ENCODE results near the gene SUGCT.
"Not testable (repeated sequence)": the region's sequence is repeated elsewhere in the genome, so short reads cannot be mapped to it uniquely, and the experiment has no call there.

SUGCT gene

GRCh38 chr7:40332516-40332915 lies 197.7 kb downstream of the SUGCT start:
- no peak for DNase-seq

DNA sequence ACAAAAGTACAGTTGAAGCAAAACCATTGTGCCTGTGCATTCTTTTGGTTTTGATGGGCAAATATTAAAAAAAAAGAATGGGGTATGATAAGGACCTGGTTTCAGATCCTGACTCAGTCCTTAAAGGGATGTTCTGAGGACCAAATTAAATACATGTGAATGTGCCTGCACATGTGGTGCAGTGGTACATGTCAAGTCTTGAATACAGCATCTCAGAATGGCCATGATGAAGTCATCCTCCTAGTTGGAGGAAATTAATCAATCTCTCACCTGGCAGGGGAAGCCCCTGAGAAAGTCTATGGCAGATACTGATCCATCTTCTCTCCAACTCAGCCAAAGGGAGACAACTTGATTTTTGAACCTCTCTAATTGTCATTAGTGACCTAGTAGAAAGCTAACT lies 207.0 kb downstream of the SUGCT start:
- DNase-seq, result no peak

- DNase-seq, result no peak
Measured at GRCh38 chr7:40346554-40346953, 211.7 kb downstream of the SUGCT start.

GRCh38 chr7:40348126-40348728 lies 213.4 kb downstream of the SUGCT start:
- DNase-seq, result no peak

DNA sequence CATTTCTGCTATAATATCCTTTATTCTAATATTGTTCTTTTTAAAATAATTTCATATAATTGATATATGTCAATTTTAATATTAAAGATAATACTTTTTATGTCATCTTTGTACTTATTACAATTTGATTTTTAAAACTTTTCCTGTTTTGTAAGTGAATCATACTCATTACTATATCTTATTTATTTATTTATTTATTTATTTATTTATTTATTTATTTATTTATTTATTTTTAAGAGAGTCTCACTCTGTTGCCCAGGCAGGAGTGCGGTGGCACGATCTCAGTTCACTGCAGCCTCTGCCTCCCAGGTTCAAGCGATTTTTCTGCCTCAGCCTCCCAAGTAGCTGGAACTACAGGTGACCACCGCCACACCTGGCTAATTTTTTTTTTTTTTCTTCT lies 215.3 kb downstream of the SUGCT start:
- no peak for DNase-seq

GRCh38 chr7:40354711-40355110 lies 219.9 kb downstream of the SUGCT start:
- no peak for DNase-seq

DNA sequence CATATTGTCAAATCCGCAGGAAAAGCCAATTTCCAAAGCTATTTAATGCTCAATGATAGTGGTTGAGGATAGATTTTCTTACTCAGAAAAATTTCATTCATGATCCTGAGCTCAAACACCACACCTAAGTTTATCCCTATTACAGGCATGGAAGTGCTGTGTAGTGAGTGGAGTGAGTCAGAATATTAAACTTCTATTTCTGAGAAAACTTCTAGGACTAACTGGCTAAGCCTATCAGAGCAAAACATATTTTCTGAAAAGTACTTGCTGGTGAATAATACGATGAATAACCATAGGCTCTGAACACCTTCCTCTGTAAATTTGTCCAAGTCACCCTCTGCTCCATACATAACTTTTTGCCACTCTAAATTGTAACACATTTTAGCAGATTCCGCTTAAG lies 221.5 kb downstream of the SUGCT start:
- no peak for DNase-seq

DNA sequence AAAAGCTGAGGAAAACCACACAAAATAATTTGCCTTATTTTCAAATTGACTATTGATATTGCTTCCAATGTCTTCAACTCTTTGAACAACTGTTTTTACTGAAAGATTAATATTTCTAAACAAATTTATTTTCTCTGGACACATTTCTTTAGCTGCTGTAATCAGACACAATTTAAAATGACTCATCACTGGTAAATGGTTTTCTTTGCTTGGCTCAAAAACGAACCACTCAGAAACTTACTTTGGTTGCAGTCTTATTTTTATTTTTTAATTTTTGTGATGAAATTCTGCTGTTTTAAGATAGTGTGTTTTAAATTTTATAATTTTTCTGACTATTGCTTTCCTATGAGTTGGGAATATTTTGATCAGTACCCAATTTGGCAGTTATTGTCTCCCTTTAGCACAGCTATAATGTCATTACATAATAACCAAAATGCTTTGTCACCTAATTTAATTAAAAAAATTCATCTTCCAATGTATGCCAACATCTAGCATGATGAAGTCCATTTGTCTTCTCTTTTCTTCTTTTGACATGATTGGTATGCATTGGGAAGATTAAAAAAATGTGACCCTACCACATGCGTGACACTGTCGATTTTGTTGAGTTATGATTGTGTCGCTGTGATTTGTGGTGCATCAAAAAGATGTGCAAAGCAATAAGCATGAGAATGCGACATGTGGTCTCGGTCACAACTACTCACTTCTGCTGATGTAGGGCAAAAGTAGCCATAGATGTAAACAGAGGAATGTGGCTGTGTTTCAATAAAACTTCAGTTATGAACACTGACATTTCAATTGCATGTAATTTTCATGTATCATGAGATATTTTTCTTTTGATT lies 222.3 kb downstream of the SUGCT start:
- DNase-seq, result no peak

DNA sequence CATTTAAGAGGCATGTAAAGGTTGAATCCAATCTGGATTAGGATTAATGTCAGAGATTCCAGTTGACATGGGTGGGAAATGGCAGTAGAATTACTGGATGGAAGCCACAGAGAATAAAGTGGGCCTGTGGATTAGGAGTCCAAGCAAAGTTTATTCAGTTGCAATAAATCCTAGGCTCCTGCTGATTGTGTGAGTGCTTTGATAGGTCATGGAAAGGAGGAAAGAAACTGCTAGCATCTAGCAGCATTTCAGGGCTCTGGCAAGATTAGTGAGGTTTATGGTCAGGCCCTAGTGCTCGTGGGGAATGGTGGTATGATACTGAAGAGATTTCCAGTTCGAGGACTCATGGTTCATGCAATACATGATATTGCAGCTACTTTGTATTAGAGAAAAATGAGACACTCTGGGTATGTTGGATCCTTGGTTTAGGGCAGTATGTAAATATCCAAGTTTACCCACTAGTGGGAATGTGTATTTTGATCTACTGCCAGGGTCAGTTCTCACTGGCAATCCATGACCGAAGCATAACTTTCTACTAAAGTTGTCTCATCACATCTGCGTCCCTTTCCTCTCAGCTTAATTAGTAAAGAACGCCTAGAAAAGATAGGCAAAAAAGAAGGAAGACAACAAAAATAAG lies 235.0 kb downstream of the SUGCT start:
- DNase-seq, result no peak

GRCh38 chr7:40371806-40372440 lies 237.1 kb downstream of the SUGCT start:
- DNase-seq, result no peak

GRCh38 chr7:40374575-40374974 lies 239.8 kb downstream of the SUGCT start:
- no peak for DNase-seq

DNA sequence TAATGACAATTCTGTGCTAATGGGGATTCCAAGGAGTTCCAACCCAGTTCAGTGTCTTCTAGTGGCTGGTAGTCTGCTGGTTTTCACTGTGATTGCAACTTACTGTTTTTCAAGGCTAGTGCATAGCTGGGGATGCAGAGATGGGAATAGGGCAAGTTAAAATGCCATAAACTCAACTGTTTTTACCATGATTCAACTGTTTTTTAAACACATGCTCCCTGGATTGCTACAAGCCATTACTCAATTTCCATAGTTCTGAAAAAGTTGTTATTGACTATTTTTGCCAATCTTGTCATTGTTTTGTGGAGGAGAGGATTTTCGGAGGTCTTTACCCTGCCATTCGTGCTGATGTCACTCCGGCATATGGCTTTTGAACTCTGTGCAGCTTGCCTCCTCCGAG lies 245.3 kb downstream of the SUGCT start:
- no peak for DNase-seq

GRCh38 chr7:40382145-40382544 lies 247.3 kb downstream of the SUGCT start:
- DNase-seq, result no peak

DNA sequence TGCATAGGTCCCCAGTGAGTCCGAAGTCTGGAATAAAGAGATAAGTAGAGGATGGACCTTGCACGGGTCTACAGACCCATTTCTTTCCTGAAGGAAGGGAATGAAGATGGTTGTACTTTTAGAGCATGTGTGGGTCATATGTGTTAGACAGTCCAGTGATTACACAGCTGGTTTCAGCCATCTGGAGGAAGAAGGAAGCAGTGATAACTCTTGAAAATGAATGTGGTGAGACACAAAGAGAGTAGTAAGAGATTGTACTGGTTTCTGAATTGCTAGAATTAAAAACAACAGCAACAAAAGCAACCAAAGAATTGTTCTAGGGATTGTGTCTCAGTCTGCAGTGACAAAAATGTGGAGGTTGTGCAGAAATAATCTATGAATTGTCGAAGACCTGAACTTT lies 258.9 kb downstream of the SUGCT start:
- no peak for DNase-seq

GRCh38 chr7:40394400-40394799 lies 259.6 kb downstream of the SUGCT start:
- DNase-seq, result no peak

- DNase-seq, result no peak
Measured at GRCh38 chr7:40400525-40400924, 265.7 kb downstream of the SUGCT start.

DNA sequence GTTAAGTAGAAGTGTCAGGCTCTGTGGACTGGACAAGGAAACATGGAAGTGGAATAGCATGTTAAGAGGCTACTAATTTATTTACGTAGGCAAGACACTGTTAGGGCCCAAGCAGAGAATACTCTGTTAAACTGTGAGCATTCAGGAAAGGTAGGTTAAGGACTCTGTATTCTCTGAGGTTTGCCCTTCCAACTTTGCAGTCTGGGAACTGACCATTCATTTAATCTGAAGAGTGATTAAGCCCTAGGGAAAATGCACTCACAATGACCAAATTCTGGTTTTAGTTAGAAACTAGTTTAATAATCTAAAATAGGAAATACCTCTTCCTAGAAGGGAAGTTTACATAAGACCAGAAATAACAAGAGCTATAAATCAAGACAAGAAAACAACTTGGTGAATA lies 266.6 kb downstream of the SUGCT start:
- DNase-seq, result no peak

- no peak for DNase-seq
Measured at GRCh38 chr7:40402661-40403060, 267.9 kb downstream of the SUGCT start.

DNA sequence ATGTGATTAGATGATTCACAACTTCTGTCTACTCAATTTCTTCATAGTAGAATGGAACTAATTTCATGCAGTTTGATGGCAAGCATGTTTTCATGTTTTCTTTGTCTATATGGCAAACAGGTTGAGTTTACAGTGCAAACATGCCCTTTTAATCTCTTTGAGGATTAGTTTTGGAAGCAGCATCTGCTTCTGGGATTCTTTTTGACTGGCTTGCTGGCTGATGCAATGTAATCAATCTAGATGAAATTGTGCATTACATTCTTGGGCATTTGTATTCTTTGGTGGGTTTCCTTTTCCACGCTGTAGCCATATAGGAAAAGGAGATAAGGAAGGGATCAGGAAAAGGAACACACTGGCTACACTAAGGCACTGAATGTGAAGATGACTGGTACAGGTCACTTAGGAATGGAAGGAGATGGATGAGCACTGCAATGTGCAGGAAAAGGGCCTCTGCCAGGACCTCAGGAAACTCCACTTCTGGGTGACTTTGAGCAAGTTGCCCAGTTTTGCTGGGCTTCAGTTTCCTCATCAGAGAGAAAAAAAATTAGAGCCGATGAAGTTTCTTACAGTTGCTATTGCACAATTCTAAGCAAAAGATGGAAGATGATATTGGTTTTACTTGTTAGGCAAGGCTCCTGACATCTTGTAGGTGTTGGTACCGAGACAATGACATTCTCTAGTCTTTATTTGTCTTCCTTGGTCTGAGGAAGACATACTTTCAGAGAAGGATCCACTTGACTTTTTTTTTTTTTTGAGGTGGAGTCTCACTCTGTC lies 269.1 kb downstream of the SUGCT start:
- DNase-seq, result no peak

- DNase-seq, result no peak
Measured at GRCh38 chr7:40405991-40406390, 271.2 kb downstream of the SUGCT start.

GRCh38 chr7:40412323-40412722 lies 277.5 kb downstream of the SUGCT start:
- DNase-seq, result no peak

DNA sequence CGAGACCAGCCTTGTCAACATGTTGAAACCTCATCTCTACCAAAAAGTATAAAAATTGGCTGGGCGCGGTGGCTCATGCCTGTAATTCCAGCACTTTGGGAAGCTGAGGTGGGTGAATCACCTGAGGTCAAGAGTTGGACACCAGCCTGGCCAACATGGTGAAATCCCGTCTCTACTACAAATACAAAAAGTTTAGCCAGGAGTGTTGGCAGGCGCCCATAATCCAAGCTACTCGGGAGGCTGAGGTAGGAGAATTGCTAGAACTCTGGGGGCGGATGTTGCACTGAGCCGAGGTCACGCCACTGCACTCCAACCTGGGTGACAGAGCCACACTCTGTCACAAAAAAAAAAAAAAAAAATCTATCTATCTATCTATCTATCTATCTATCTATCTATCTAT lies 279.9 kb downstream of the SUGCT start:
- DNase-seq, result not testable (repeated sequence)

- DNase-seq, result no peak
Measured at GRCh38 chr7:40418448-40418847, 283.6 kb downstream of the SUGCT start.
